ENCODE measurements around the gene DISP3.

GRCh38 chr1:11564237-11564636, 85.3 kb downstream of the DISP3 start:
- TF ChIP-seq CTCF (conservative IDR thresholded peaks at IDR 0.05; ENCODE audit: low read length) = no peak
- no peak for TF ChIP-seq EZH2phosphoT487 (IDR thresholded peaks at IDR 0.05; ENCODE audit: borderline replicate concordance, low read depth, low read length)
